ENCODE results near the gene ZHX3. TPM values are rescaled to one million over a fixed set of nuclear protein-coding genes. Genes with fewer than 3 reads are reported as not detected.

Gene ZHX3
- total and polyA plus RNA-seq, 2 of the 13 experiments (the other 11 are each of a cell fraction or from before 2014, with no cell fraction given): 8.4 to 11.7 TPM

DNA sequence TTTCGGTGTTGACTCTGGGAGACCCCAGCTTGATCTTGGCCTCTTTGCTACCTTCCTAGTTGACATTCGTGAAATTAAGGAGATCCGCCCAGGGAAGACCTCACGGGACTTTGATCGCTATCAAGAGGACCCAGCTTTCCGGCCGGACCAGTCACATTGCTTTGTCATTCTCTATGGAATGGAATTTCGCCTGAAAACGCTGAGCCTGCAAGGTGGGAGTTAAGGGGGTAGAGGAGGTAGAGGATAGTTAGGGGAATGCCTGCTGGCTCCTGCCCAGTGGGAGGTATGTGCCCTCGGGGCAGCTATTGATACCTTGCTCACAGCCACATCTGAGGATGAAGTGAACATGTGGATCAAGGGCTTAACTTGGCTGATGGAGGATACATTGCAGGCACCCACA is 158.0 kb downstream of the ZHX3 start (continued):
- TF ChIP-seq ZNF318 (CRISPR knock-in tag; IDR thresholded peaks at IDR 0.05) (no peak), SKI (IDR thresholded peaks at IDR 0.05; ENCODE audit: partially characterized antibody) (no peak), MAFK (conservative IDR thresholded peaks at IDR 0.05 in 1 of 2, IDR thresholded peaks at IDR 0.05 in 1 of 2; ENCODE audit: low read length in 2 of 2) (0 out of 4 replicates have a peak, but pooled peaks of 1 of the 2 experiments have one; percentile 1), ZNF160 (CRISPR knock-in tag; IDR thresholded peaks at IDR 0.05) (0 out of 2 replicates have a peak, but pooled peaks have one; percentile 19)
